Measurements from ENCODE around the gene HOXB9.

HOXB9 gene

GRCh38 chr17:48588074-48588415 is 38.1 kb downstream of the HOXB9 start:
- H3K4me3 ChIP-seq (ENCODE audit: low read depth, low read length): peak overlapping the region; percentile 18
- H3K9ac ChIP-seq (ENCODE audit: low read depth, low read length): no peak overlapping the region
- H3K27me3 ChIP-seq (ENCODE audit: control insufficient read depth, insufficient read depth, low read length): peaks cover 100% of the 10 kb centered on the region
- H3K4me1 ChIP-seq (ENCODE audit: control insufficient read depth, insufficient read depth, low read length): peaks cover 2% of the 10 kb centered on the region
- no peaks in the 10 kb centered on the region for H3K36me3 ChIP-seq (ENCODE audit: control insufficient read depth, insufficient read depth, low read length)
- no peaks in the 10 kb centered on the region for H3K9me3 ChIP-seq (ENCODE audit: control insufficient read depth, insufficient read depth, low read length)

DNA sequence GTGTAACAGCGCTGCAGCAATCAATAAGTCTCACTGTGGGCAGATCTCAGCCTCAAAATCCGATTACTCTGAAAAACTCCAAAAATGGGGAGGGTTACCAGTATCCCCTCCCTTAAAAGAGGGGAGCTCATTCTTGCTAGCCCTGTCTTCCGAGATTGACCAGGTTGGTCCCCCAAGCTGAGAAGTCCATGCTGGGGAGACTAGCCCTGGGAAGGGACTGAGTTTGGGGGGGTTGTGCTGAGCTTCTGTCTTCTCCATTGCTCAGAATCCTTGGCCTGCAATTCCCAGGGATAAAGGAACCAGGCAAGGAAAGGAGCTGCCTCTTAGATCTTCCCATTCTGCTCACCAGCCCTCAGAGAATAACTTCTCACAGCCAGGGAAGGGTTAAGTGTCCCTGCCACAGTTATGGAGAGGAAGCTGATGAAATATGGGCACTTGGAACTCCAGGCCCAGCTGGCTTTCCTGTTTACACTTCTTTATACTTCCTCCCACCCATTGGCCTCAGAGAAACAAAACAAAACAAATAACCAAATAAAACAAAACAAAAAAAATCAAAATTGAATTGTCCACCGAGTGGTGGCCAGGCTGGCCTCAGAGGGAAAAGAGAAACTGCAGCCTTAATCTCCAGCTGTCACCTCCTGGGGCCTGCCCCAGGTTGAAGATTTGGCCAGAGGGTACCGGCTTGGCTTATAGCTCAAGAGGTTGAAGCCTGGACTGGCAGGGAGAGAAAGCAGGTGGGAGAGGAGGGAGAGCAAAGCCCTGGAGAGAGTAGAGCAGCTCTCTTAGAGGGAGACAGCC is 38.7 kb downstream of the HOXB9 start:
- Histone ChIP-seq H3K9ac (ENCODE audit: low read depth, low read length) (no peak overlapping the region), H3K4me3 (ENCODE audit: low read depth, low read length) (no peak overlapping the region), H3K27me3 (ENCODE audit: control insufficient read depth, insufficient read depth, low read length) (peaks cover 100% of the 10 kb centered on the region), H3K36me3 (ENCODE audit: control insufficient read depth, insufficient read depth, low read length) (no peaks in the 10 kb centered on the region), H3K4me1 (ENCODE audit: control insufficient read depth, insufficient read depth, low read length) (peaks cover 2% of the 10 kb centered on the region), H3K9me3 (ENCODE audit: control insufficient read depth, insufficient read depth, low read length) (no peaks in the 10 kb centered on the region)

DNA sequence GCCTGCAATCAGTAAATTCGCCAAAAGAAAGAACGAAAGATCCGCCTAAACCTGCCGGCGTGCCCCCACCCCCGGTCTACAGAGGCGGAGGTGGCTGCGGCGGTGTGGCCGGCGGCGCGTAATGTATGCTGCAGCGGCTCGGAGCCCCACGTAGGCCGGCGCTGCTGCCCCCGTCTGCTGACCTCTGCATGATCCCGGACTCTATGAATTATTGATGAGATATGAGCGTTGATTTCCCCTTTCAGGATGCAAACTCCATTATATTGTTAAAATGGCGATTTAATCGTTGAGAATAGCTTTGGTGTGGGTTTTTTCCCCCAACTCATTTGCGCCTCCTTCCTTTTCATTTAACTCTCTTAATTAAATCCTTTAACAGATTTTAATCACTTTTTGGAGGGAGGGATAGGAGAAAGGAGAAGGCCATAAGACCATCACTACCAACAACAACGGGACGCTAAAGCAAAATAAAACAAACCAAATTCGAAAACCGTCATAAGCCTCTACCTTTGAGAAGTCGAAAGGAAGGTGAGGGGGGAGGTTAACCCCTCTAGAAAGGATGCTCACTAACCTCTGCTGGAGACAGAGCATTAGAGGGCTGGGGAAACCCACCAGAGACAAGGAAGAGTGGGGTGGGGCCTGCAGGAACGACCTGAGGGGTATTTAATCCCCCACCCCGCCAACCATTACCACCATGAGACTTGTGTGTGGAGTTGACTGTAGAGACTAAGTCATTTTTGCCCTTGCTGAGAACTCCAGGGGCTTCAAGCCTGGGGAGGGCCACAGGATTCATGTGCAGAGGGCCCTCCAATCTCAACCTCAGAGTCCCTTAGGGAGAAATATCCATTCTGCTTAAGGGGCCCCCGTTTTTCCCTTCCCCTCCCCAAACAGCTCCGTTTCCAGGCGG is 39.6 kb downstream of the HOXB9 start:
- Histone ChIP-seq H3K4me3 (ENCODE audit: low read depth, low read length) (peak overlapping the region; percentile 54), H3K9ac (ENCODE audit: low read depth, low read length) (no peak overlapping the region), H3K4me1 (ENCODE audit: control insufficient read depth, insufficient read depth, low read length) (peaks cover 2% of the 10 kb centered on the region), H3K27me3 (ENCODE audit: control insufficient read depth, insufficient read depth, low read length) (peaks cover 100% of the 10 kb centered on the region), H3K9me3 (ENCODE audit: control insufficient read depth, insufficient read depth, low read length) (no peaks in the 10 kb centered on the region), H3K36me3 (ENCODE audit: control insufficient read depth, insufficient read depth, low read length) (no peaks in the 10 kb centered on the region)

- H3K4me1 ChIP-seq (ENCODE audit: control insufficient read depth, insufficient read depth, low read length): peaks cover 2% of the 10 kb centered on the region
- no peaks in the 10 kb centered on the region for H3K36me3 ChIP-seq (ENCODE audit: control insufficient read depth, insufficient read depth, low read length)
- no peak overlapping the region for H3K9ac ChIP-seq (ENCODE audit: low read depth, low read length)
- H3K4me3 ChIP-seq (ENCODE audit: low read depth, low read length): no peak overlapping the region
- no peaks in the 10 kb centered on the region for H3K9me3 ChIP-seq (ENCODE audit: control insufficient read depth, insufficient read depth, low read length)
- H3K27me3 ChIP-seq (ENCODE audit: control insufficient read depth, insufficient read depth, low read length): peaks cover 100% of the 10 kb centered on the region
Measured at GRCh38 chr17:48584223-48584741, 41.9 kb downstream of the HOXB9 start.

- H3K4me1 ChIP-seq (ENCODE audit: control insufficient read depth, insufficient read depth, low read length): peaks cover 2% of the 10 kb centered on the region
- H3K9me3 ChIP-seq (ENCODE audit: control insufficient read depth, insufficient read depth, low read length): no peaks in the 10 kb centered on the region
- H3K27me3 ChIP-seq (ENCODE audit: control insufficient read depth, insufficient read depth, low read length): peaks cover 100% of the 10 kb centered on the region
- no peak overlapping the region for H3K4me3 ChIP-seq (ENCODE audit: low read depth, low read length)
- H3K36me3 ChIP-seq (ENCODE audit: control insufficient read depth, insufficient read depth, low read length): no peaks in the 10 kb centered on the region
- H3K9ac ChIP-seq (ENCODE audit: low read depth, low read length): no peak overlapping the region
Measured at GRCh38 chr17:48583708-48584222, 42.4 kb downstream of the HOXB9 start.

DNA sequence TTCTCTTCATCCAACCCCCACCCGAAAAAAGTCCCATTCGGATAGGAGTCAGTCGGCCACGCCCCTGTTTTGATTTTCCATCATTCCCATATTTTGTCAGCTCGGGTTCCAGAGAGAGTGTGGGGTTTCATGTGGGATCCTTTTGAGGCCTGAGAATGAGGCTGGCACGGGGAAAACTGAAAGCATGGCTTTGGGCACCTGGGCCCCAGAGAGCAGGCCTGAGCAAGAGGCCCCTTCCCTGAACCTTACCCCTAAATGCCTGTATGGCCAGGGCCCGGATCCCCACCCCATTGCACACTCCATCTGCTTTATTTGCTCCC is 43.4 kb downstream of the HOXB9 start:
- Histone ChIP-seq H3K4me3 (ENCODE audit: low read depth, low read length) (no peak overlapping the region), H3K27me3 (ENCODE audit: control insufficient read depth, insufficient read depth, low read length) (peaks cover 97% of the 10 kb centered on the region), H3K9ac (ENCODE audit: low read depth, low read length) (no peak overlapping the region), H3K4me1 (ENCODE audit: control insufficient read depth, insufficient read depth, low read length) (peaks cover 2% of the 10 kb centered on the region), H3K9me3 (ENCODE audit: control insufficient read depth, insufficient read depth, low read length) (no peaks in the 10 kb centered on the region), H3K36me3 (ENCODE audit: control insufficient read depth, insufficient read depth, low read length) (no peaks in the 10 kb centered on the region)

GRCh38 chr17:48579760-48580554 is 46.2 kb downstream of the HOXB9 start:
- Histone ChIP-seq H3K27me3 (ENCODE audit: control insufficient read depth, insufficient read depth, low read length) (peaks cover 96% of the 10 kb centered on the region), H3K9ac (ENCODE audit: low read depth, low read length) (no peak overlapping the region), H3K4me1 (ENCODE audit: control insufficient read depth, insufficient read depth, low read length) (no peaks in the 10 kb centered on the region), H3K4me3 (ENCODE audit: low read depth, low read length) (no peak overlapping the region), H3K9me3 (ENCODE audit: control insufficient read depth, insufficient read depth, low read length) (no peaks in the 10 kb centered on the region), H3K36me3 (ENCODE audit: control insufficient read depth, insufficient read depth, low read length) (no peaks in the 10 kb centered on the region)

DNA sequence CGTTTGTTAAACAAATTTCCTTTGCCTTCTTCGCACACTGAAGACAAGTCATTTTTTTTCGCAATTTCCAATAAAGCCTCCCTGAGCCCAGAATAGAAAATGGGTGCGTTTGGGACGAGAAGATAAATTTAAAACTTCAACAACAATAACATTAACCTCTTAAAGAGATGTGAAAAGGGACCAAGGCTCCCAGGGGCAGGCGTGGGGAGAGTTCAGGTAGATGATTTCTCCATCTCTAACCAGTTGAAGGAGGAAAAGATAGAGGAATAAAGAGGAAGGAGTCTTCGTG is 46.7 kb downstream of the HOXB9 start:
- Histone ChIP-seq H3K36me3 (ENCODE audit: control insufficient read depth, insufficient read depth, low read length) (no peaks in the 10 kb centered on the region), H3K4me3 (ENCODE audit: low read depth, low read length) (no peak overlapping the region), H3K9me3 (ENCODE audit: control insufficient read depth, insufficient read depth, low read length) (no peaks in the 10 kb centered on the region), H3K4me1 (ENCODE audit: control insufficient read depth, insufficient read depth, low read length) (no peaks in the 10 kb centered on the region), H3K9ac (ENCODE audit: low read depth, low read length) (no peak overlapping the region), H3K27me3 (ENCODE audit: control insufficient read depth, insufficient read depth, low read length) (peaks cover 96% of the 10 kb centered on the region)

GRCh38 chr17:48578616-48579470 is 47.3 kb downstream of the HOXB9 start:
- Histone ChIP-seq H3K27me3 (ENCODE audit: control insufficient read depth, insufficient read depth, low read length) (peaks cover 96% of the 10 kb centered on the region), H3K4me3 (ENCODE audit: low read depth, low read length) (peak overlapping the region; percentile 28), H3K9ac (ENCODE audit: low read depth, low read length) (no peak overlapping the region), H3K4me1 (ENCODE audit: control insufficient read depth, insufficient read depth, low read length) (no peaks in the 10 kb centered on the region), H3K9me3 (ENCODE audit: control insufficient read depth, insufficient read depth, low read length) (no peaks in the 10 kb centered on the region), H3K36me3 (ENCODE audit: control insufficient read depth, insufficient read depth, low read length) (no peaks in the 10 kb centered on the region)

GRCh38 chr17:48577946-48578615 is 48.1 kb downstream of the HOXB9 start, which contains the start of gene HOXB4:
HOXB4 (minus strand) TSS chr17:48578350; CDS start chr17:48578319, 31 bp downstream.
- Histone ChIP-seq H3K4me1 (ENCODE audit: control insufficient read depth, insufficient read depth, low read length) (no peaks in the 10 kb centered on the region), H3K9me3 (ENCODE audit: control insufficient read depth, insufficient read depth, low read length) (no peaks in the 10 kb centered on the region), H3K27me3 (ENCODE audit: control insufficient read depth, insufficient read depth, low read length) (peaks cover 96% of the 10 kb centered on the region), H3K9ac (ENCODE audit: low read depth, low read length) (no peak within 1 kb of the TSS), H3K36me3 (ENCODE audit: control insufficient read depth, insufficient read depth, low read length) (no peaks in the 10 kb centered on the region), H3K4me3 (ENCODE audit: low read depth, low read length) (peak within 1 kb of the TSS; percentile 28)

All from iPS-15b (cell line).